Stimulated activated CD4-positive, alpha-beta T cell treated with anti-CD3 and anti-CD28 coated beads, Interleukin-4, amount 100 ng/mL, for 48 hours (primary cell): ENCODE results near the gene NLK.
"Not testable (repeated sequence)": the region's sequence is repeated elsewhere in the genome, so short reads cannot be mapped to it uniquely, and the experiment has no call there.

Source experiments
- DNase-seq, 2 donors: peaks; one replicate each; pipeline ENCODE4 v3.0.0-alpha.2; 2020; ENCODE audit warnings: low read depth in 2 of 2

Gene NLK

GRCh38 chr17:28194382-28194781 lies 151.9 kb downstream of the NLK start:
- no peak for DNase-seq

- DNase-seq = no peak
These were observed 154.2 kb downstream of the NLK start for GRCh38 chr17:28196636-28197035.

GRCh38 chr17:28199115-28199514 lies 156.6 kb downstream of the NLK start:
- DNase-seq = no peak

- no peak for DNase-seq
These were observed 157.3 kb downstream of the NLK start for GRCh38 chr17:28199728-28200127.

GRCh38 chr17:28201315-28201714 lies 158.8 kb downstream of the NLK start:
- DNase-seq = no peak

- DNase-seq = no peak
These were observed 161.8 kb downstream of the NLK start for GRCh38 chr17:28204244-28204643.

GRCh38 chr17:28204751-28205150 lies 162.3 kb downstream of the NLK start:
- no peak for DNase-seq

GRCh38 chr17:28206292-28206691 lies 163.8 kb downstream of the NLK start:
- DNase-seq = no peak

- DNase-seq = no peak
These were observed 169.3 kb downstream of the NLK start for GRCh38 chr17:28211811-28212210.

GRCh38 chr17:28213578-28213977 lies 171.1 kb downstream of the NLK start:
- DNase-seq = not testable (repeated sequence)

- DNase-seq = no peak
These were observed 173.6 kb downstream of the NLK start for GRCh38 chr17:28216052-28216451.

GRCh38 chr17:28216528-28216927 lies 174.1 kb downstream of the NLK start:
- DNase-seq = no peak

GRCh38 chr17:28219771-28220170 lies 177.3 kb downstream of the NLK start:
- no peak for DNase-seq

GRCh38 chr17:28221751-28222414 lies 179.4 kb downstream of the NLK start:
- no peak for DNase-seq

GRCh38 chr17:28225271-28225670 lies 182.8 kb downstream of the NLK start:
- DNase-seq = no peak

GRCh38 chr17:28225867-28226266 lies 183.4 kb downstream of the NLK start:
- DNase-seq = no peak

- no peak for DNase-seq
These were observed 184.3 kb downstream of the NLK start for GRCh38 chr17:28226563-28227315.

- DNase-seq = peak in 1 of 2 donors; percentile 14
These were observed 185.0 kb downstream of the NLK start for GRCh38 chr17:28227316-28228108.

- no peak for DNase-seq
These were observed 185.8 kb downstream of the NLK start for GRCh38 chr17:28228109-28228840.

- DNase-seq = no peak
These were observed 186.7 kb downstream of the NLK start for GRCh38 chr17:28228986-28229729.

- peak in 1 of 2 donors; percentile 8 for DNase-seq
These were observed 187.5 kb downstream of the NLK start for GRCh38 chr17:28230011-28230410.
